NCI-H187 treated with DMSO at 0.1 percent for 48 hours (cell line): Measurements from ENCODE around the gene CDHR3.
"Not testable (repeated sequence)": the region's sequence is repeated elsewhere in the genome, so short reads cannot be mapped to it uniquely, and the experiment has no call there.

ENCODE experiments used
- DNase-seq: peaks from one replicate; lab custom pipeline; 2025; lab: John Stamatoyannopoulos, UW

CDHR3 gene

GRCh38 chr7:105971845-105972244 lies 8.8 kb downstream of the CDHR3 start:
- no peak for DNase-seq

- no peak for DNase-seq
Observed at GRCh38 chr7:105972276-105972675, 9.2 kb downstream of the CDHR3 start.

GRCh38 chr7:105974471-105974870 lies 11.4 kb downstream of the CDHR3 start:
- DNase-seq, result no peak

GRCh38 chr7:105975770-105976417 lies 12.8 kb downstream of the CDHR3 start:
- DNase-seq, result no peak

- DNase-seq, result no peak
Observed at GRCh38 chr7:105976868-105977267, 13.8 kb downstream of the CDHR3 start.

- no peak for DNase-seq
Observed at GRCh38 chr7:105978035-105978434, 15.0 kb downstream of the CDHR3 start.

- no peak for DNase-seq
Observed at GRCh38 chr7:105978974-105979373, 15.9 kb downstream of the CDHR3 start.

GRCh38 chr7:105979405-105979804 lies 16.3 kb downstream of the CDHR3 start:
- DNase-seq, result no peak

GRCh38 chr7:105980645-105981396 lies 17.8 kb downstream of the CDHR3 start:
- DNase-seq, result no peak

GRCh38 chr7:105982388-105982787 lies 19.3 kb downstream of the CDHR3 start:
- no peak for DNase-seq

- not testable (repeated sequence) for DNase-seq
Observed at GRCh38 chr7:105984808-105985207, 21.7 kb downstream of the CDHR3 start.

GRCh38 chr7:105985229-105985628 lies 22.2 kb downstream of the CDHR3 start:
- DNase-seq, result no peak

- no peak for DNase-seq
Observed at GRCh38 chr7:105985672-105986215, 22.7 kb downstream of the CDHR3 start.

GRCh38 chr7:105987046-105987445 lies 24.0 kb downstream of the CDHR3 start:
- peak; percentile 28 for DNase-seq

GRCh38 chr7:105988276-105988675 lies 25.2 kb downstream of the CDHR3 start:
- no peak for DNase-seq

- no peak for DNase-seq
Observed at GRCh38 chr7:105989191-105989590, 26.1 kb downstream of the CDHR3 start.

GRCh38 chr7:105989686-105990085 lies 26.6 kb downstream of the CDHR3 start:
- DNase-seq, result no peak

GRCh38 chr7:105990141-105990540 lies 27.1 kb downstream of the CDHR3 start:
- DNase-seq, result no peak

- DNase-seq, result no peak
Observed at GRCh38 chr7:105990727-105991453, 27.8 kb downstream of the CDHR3 start.

- no peak for DNase-seq
Observed at GRCh38 chr7:105992905-105993304, 29.8 kb downstream of the CDHR3 start.

- no peak for DNase-seq
Observed at GRCh38 chr7:105996860-105997737, 34.0 kb downstream of the CDHR3 start.

GRCh38 chr7:105999256-105999655 lies 36.2 kb downstream of the CDHR3 start:
- DNase-seq, result no peak
